NB4 (cell line): Measurements from ENCODE around the gene POLR3F.

ENCODE experiments used
- DNase-seq: peaks from one replicate; pipeline ENCODE4 v3.0.0; 2010; ENCODE audit warnings: low read depth
- H3K4me3 ChIP-seq: one replicate; pipeline ENCODE4 v1.5.1; 2011; ENCODE audit warnings: mild to moderate bottlenecking, low read depth, low read length, moderate library complexity
- CTCF ChIP-seq: IDR thresholded peaks from one replicate; pipeline ENCODE4 v1.5.1; 2012; ENCODE audit warnings: low read depth, low read length
- MYC ChIP-seq: IDR thresholded peaks from 2 replicates; pipeline ENCODE4 v1.6.1; 2011; ENCODE audit warnings: low read depth, low read length
- POLR2A ChIP-seq: IDR thresholded peaks from 2 replicates; pipeline ENCODE4 v1.6.1; 2011; ENCODE audit warnings: mild to moderate bottlenecking; ENCODE audit not compliant: insufficient read length; ENCODE audit errors: extremely low read depth
- TF ChIP-seq, protein P1 (sequence below): IDR thresholded peaks from 2 replicates; pipeline ENCODE4 v1.6.1; 2011; ENCODE audit warnings: low read depth, low read length

Gene POLR3F

DNA sequence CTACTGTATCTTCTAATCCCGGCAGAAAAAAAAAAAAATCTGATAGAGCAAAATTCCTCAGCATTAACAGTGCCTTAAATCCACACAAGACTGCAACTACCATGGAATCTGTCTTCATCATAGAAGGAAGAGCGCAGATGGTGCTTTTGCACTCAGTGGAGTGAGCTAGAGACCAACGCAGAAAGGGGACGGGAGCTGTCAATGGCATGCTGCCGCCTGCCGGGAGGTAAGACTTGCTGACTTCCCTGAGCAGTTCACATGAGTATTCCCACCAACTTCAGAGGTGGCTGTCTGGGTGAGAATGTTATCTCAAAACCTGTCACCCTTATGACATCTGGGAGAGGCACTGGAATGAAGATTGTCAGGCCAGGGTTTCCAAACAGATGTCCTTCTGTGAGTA is 36.0 kb upstream of the POLR3F start:
- TF ChIP-seq MYC, result no peak
- no peak for TF ChIP-seq POLR2A
- TF ChIP-seq CTCF, result no peak
- TF ChIP-seq, protein P1, sequence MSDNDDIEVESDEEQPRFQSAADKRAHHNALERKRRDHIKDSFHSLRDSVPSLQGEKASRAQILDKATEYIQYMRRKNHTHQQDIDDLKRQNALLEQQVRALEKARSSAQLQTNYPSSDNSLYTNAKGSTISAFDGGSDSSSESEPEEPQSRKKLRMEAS, result no peak
- H3K4me3 ChIP-seq, result no peak overlapping the region
- no peak for DNase-seq

GRCh38 chr20:18436847-18437246 is 30.3 kb upstream of the POLR3F start:
- no peak overlapping the region for H3K4me3 ChIP-seq
- DNase-seq, result peak; percentile 8
- TF ChIP-seq CTCF, result no peak
- TF ChIP-seq, protein P1, result no peak
- TF ChIP-seq MYC, result no peak
- TF ChIP-seq POLR2A, result no peak

GRCh38 chr20:18440403-18440802 is 26.8 kb upstream of the POLR3F start:
- no peak for TF ChIP-seq POLR2A
- TF ChIP-seq CTCF, result no peak
- TF ChIP-seq, protein P1, result no peak
- no peak for TF ChIP-seq MYC
- DNase-seq, result no peak

GRCh38 chr20:18443886-18444285 is 23.3 kb upstream of the POLR3F start:
- H3K4me3 ChIP-seq, result no peak overlapping the region
- TF ChIP-seq POLR2A (no peak), CTCF (no peak), MYC (no peak)
- TF ChIP-seq, protein P1, result no peak
- no peak for DNase-seq

More at GRCh38 chr20:18440403-18440802, 26.8 kb upstream of the POLR3F start:
- no peak overlapping the region for H3K4me3 ChIP-seq

- TF ChIP-seq MYC (no peak), CTCF (no peak), POLR2A (no peak)
- TF ChIP-seq, protein P1, result no peak
- no peak for DNase-seq
- H3K4me3 ChIP-seq, result no peak overlapping the region
Measured at GRCh38 chr20:18456600-18456999, 10.6 kb upstream of the POLR3F start.

- no peak for DNase-seq
- no peak overlapping the region for H3K4me3 ChIP-seq
- TF ChIP-seq, protein P1, result no peak
- TF ChIP-seq MYC, result no peak
- TF ChIP-seq CTCF, result no peak
- TF ChIP-seq POLR2A, result no peak
Measured at GRCh38 chr20:18465536-18466200, 1.5 kb upstream of the POLR3F start.
